Loucy (cell line): ENCODE measurements around the gene IRF2.

Source experiments
- H2AFZ ChIP-seq: fragments of 200-600 bp; sonication (generic); 2 replicates; pipeline ENCODE4 v1.6.0; 2016; ENCODE audit warnings: antibody characterized with exemption, mild to moderate bottlenecking, low read length, moderate library complexity
- H3F3A ChIP-seq: fragments of 200-600 bp; 2 replicates; pipeline ENCODE4 v1.6.0; 2016; ENCODE audit warnings: antibody characterized with exemption, low read depth, mild to moderate bottlenecking
- H3K27me3 ChIP-seq: fragments of 200-600 bp; sonication (generic); 2 replicates; pipeline ENCODE4 v1.6.1; 2014; ENCODE audit warnings: low read length, mild to moderate bottlenecking; ENCODE audit not compliant: insufficient read depth, poor library complexity, severe bottlenecking
- H3K36me3 ChIP-seq: fragments of 200-600 bp; sonication (generic); 2 replicates; pipeline ENCODE4 v1.6.1; 2016; ENCODE audit warnings: low read length; ENCODE audit not compliant: insufficient read depth
- H3K4me1 ChIP-seq: fragments of 200-600 bp; sonication (generic); 2 replicates; pipeline ENCODE4 v1.5.1; 2014; ENCODE audit warnings: low read length, mild to moderate bottlenecking; ENCODE audit not compliant: insufficient read depth, poor library complexity, severe bottlenecking
- H3K4me2 ChIP-seq: fragments of 200-600 bp; sonication (generic); 2 replicates; pipeline ENCODE4 v1.6.0; 2014; ENCODE audit warnings: antibody characterized with exemption, low read length, low read depth, mild to moderate bottlenecking; ENCODE audit not compliant: poor library complexity, severe bottlenecking
- H3K4me3 ChIP-seq: fragments of 200-600 bp; sonication (generic); 2 replicates; pipeline ENCODE4 v1.5.1; 2014; ENCODE audit warnings: low read length, mild to moderate bottlenecking, mixed read lengths; ENCODE audit not compliant: poor library complexity, severe bottlenecking
- H3K79me2 ChIP-seq: fragments of 200-600 bp; sonication (generic); 2 replicates; pipeline ENCODE4 v1.6.1; 2014; ENCODE audit warnings: low read length; ENCODE audit not compliant: insufficient read depth
- H3K9ac ChIP-seq: fragments of 200-600 bp; sonication (generic); 2 replicates; pipeline ENCODE4 v1.6.0; 2014; ENCODE audit warnings: mild to moderate bottlenecking, low read depth, low read length, moderate library complexity; ENCODE audit not compliant: poor library complexity, severe bottlenecking
- H3K9me2 ChIP-seq: fragments of 200-600 bp; sonication (generic); replicated peaks from 2 replicates; pipeline ENCODE4 v1.6.1; 2016; ENCODE audit warnings: low read depth, low read length, mixed read lengths
- H3K9me3 ChIP-seq: fragments of 200-600 bp; sonication (generic); 2 replicates; pipeline ENCODE4 v1.6.1; 2014; ENCODE audit warnings: mild to moderate bottlenecking, antibody characterized with exemption, low read length, low read depth; ENCODE audit not compliant: insufficient read depth
- H4K20me1 ChIP-seq: fragments of 200-600 bp; sonication (generic); 2 replicates; pipeline ENCODE4 v1.6.0; 2014; ENCODE audit warnings: antibody characterized with exemption, low read length, mild to moderate bottlenecking; ENCODE audit not compliant: insufficient read depth, poor library complexity, severe bottlenecking
- EZH2phosphoT487 ChIP-seq: fragments of 200-600 bp; IDR thresholded peaks from 2 replicates; pipeline ENCODE4 v1.6.1; 2018; ENCODE audit warnings: antibody characterized with exemption, mild to moderate bottlenecking, moderate library complexity, borderline replicate concordance
- TF ChIP-seq, protein P1 (sequence below): fragments of 200-600 bp; sonication (generic); conservative IDR thresholded peaks from 2 replicates; pipeline ENCODE4 v1.5.1; 2014; ENCODE audit warnings: mild to moderate bottlenecking, antibody characterized with exemption, low read length

The IRF2 gene

DNA sequence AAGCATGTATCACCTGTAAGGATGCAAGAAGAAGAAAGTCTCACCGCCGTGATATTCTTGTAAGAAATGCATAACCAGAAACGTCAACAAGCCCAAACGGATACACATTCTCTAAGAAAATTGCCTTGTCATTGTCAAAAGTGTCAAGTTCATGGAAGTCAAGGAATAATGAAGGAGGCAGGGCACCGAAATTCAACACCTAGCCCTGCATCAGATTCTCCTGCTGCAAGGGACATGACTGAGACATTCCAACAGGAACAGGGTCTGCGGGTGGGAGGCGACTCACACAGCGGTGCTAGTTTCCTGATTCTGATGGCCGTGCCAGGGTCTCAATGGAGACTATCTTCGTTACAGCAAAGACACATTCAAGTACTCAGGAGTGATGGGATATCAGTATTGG, 26.7 kb downstream of the IRF2 start:
- no peak overlapping the region for H3K4me2 ChIP-seq
- no peaks in the 10 kb centered on the region for H3K9me2 ChIP-seq
- TF ChIP-seq, protein P1, sequence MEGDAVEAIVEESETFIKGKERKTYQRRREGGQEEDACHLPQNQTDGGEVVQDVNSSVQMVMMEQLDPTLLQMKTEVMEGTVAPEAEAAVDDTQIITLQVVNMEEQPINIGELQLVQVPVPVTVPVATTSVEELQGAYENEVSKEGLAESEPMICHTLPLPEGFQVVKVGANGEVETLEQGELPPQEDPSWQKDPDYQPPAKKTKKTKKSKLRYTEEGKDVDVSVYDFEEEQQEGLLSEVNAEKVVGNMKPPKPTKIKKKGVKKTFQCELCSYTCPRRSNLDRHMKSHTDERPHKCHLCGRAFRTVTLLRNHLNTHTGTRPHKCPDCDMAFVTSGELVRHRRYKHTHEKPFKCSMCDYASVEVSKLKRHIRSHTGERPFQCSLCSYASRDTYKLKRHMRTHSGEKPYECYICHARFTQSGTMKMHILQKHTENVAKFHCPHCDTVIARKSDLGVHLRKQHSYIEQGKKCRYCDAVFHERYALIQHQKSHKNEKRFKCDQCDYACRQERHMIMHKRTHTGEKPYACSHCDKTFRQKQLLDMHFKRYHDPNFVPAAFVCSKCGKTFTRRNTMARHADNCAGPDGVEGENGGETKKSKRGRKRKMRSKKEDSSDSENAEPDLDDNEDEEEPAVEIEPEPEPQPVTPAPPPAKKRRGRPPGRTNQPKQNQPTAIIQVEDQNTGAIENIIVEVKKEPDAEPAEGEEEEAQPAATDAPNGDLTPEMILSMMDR, result no peak
- TF ChIP-seq EZH2phosphoT487, result no peak
- H3F3A ChIP-seq, result no peaks in the 10 kb centered on the region
- no peak overlapping the region for H3K9ac ChIP-seq
- peaks cover 90% of the 10 kb centered on the region for H3K79me2 ChIP-seq
- no peak overlapping the region for H2AFZ ChIP-seq
- H3K4me3 ChIP-seq, result no peak overlapping the region
- H3K27me3 ChIP-seq, result no peaks in the 10 kb centered on the region
- peaks cover 3% of the 10 kb centered on the region for H4K20me1 ChIP-seq
- H3K36me3 ChIP-seq, result peaks cover 10% of the 10 kb centered on the region; the same call in 1 of the 2 replicates
- H3K4me1 ChIP-seq, result peaks cover 6% of the 10 kb centered on the region
- H3K9me3 ChIP-seq, result no peaks in the 10 kb centered on the region

DNA sequence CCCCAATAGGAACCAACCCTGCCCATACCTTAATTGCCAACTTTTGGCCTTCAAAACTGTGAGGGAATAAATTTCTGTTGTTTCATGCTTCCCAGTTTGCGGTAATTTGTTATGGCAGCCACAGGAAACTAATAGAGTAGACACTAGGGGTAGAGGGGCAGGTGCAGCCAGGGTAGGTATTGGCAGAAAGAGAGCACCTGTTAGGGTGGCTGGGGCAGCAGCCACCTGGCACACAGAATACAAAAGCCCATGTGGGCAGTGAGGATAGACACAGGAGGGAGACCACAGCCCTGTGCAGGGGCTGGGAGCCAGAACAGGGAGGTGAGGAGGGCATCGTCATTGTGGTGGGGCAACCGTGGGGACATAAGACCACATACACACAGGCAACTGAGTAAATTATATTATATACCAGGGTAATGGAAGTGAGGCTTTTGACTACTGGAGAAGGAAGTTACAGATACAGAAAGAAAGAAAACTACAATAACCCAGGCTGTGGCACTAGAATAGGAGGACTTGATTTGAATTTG, 28.2 kb downstream of the IRF2 start:
- Histone ChIP-seq H3K4me3 (no peak overlapping the region), H3K9me3 (no peaks in the 10 kb centered on the region), H3K4me1 (peaks cover 6% of the 10 kb centered on the region), H3K79me2 (peaks cover 86% of the 10 kb centered on the region), H3K27me3 (no peaks in the 10 kb centered on the region), H4K20me1 (peaks cover 7% of the 10 kb centered on the region), H2AFZ (no peak overlapping the region), H3K36me3 (peaks cover 6% of the 10 kb centered on the region; the same call in 1 of the 2 replicates), H3K9me2 (no peaks in the 10 kb centered on the region), H3F3A (no peaks in the 10 kb centered on the region), H3K4me2 (no peak overlapping the region), H3K9ac (no peak overlapping the region)
- TF ChIP-seq, protein P1, result no peak
- TF ChIP-seq EZH2phosphoT487, result no peak

DNA sequence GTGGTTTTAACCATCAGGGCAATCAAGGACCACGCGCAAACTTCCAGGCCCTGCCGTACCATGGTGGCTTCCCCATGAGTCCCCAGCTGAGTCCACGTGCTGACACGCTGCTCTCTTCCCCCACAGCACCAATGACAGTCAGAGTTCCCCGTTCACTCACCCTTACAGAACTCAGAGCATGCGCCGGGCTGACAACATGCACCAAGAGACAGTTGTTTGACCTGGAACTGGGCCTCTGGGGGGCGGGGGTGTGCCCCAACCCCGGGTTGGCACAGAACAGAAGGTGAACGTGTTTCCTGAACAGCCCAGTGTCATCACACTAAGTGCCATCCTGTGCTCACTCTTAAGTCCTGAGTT, 29.4 kb downstream of the IRF2 start:
- TF ChIP-seq, protein P1, result no peak
- no peak for TF ChIP-seq EZH2phosphoT487
- Histone ChIP-seq H3F3A (no peaks in the 10 kb centered on the region), H3K9ac (no peak overlapping the region), H2AFZ (no peak overlapping the region), H3K79me2 (peaks cover 91% of the 10 kb centered on the region), H4K20me1 (peaks cover 7% of the 10 kb centered on the region), H3K27me3 (no peaks in the 10 kb centered on the region), H3K9me2 (no peaks in the 10 kb centered on the region), H3K4me2 (no peak overlapping the region), H3K4me3 (no peak overlapping the region), H3K36me3 (peaks cover 6% of the 10 kb centered on the region; the same call in 1 of the 2 replicates), H3K4me1 (peaks cover 6% of the 10 kb centered on the region), H3K9me3 (no peaks in the 10 kb centered on the region)
